ENCODE data around the gene MAN1B1. TPM values are rescaled to one million over a fixed set of nuclear protein-coding genes. Genes with fewer than 3 reads are reported as not detected.

The MAN1B1 gene
- total and polyA plus RNA-seq, 3 experiments from 2014 or later: 31.9 to 39.3 (median 32.7) TPM

DNA sequence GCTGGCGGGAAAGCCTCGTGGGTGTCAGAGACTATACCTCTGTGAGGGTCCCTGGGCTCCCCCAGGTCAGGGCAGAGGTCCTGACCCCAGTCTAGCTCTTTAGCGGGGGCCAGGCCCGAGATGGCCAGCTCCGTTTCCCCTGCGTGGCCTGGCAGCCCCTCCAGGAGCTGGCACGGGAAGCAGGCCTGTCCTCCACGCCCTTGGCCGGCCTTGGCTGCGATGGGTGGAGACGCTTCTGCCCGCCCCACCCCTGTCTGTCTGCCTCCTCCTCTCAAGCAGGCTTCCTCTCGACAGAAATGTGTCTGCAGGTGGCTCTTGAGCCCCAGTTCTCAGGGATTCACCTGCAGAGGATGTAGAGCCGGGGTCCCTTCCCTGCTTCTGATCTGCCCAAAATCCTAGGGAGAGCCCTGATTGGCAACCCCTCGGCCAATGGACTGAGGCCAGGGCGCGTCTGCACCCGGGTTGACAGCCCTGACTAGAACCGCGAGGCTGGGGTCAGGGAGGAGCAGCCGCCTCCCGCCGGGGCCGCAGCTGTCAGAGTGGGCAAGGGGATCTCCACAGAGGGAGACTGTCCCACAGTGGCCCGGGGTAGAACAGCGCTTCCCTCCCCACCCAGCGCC, 49.6 kb downstream of the MAN1B1 start:
- no peaks in the 10 kb centered on the region for H3K9me3 ChIP-seq (ENCODE audit: low read length)
- peaks cover 0 to 6% (median 0%) of the 10 kb centered on the region in 5 donors for H3K9me3 Mint-ChIP-seq
- no peak for DNase-seq
- peaks cover 0 to 4% (median 0%) of the 10 kb centered on the region in 3 donors for H3K4me1 Mint-ChIP-seq
- no peak overlapping the region for H3K4me3 Mint-ChIP-seq
- peaks cover 53 to 60% of the 10 kb centered on the region in 2 donors for H3K27me3 Mint-ChIP-seq
- peak overlapping the region in 1 of 8 donors; percentile 9 for H3K27ac Mint-ChIP-seq
- no peak overlapping the region for H3K27ac ChIP-seq (ENCODE audit: low read depth, low read length)
- POLR2A ChIA-PET: no interaction called here
- H3K4me1 ChIP-seq (ENCODE audit: insufficient read depth, low read length): no peaks in the 10 kb centered on the region
- no peak overlapping the region for H3K4me3 ChIP-seq (ENCODE audit: low read length)
- H3K27me3 ChIP-seq (ENCODE audit: insufficient read depth, low read length, poor library complexity, severe bottlenecking): peaks cover 40% of the 10 kb centered on the region
- H3K36me3 Mint-ChIP-seq: peaks cover 0 to 3% (median 0%) of the 10 kb centered on the region in 3 donors
- CTCF ChIA-PET: interaction anchor here (1.1 kb wide), 1 partner anchor 100 kb away, joined by 3 read pairs; no protein-coding TSS in a partner anchor
- H3K36me3 ChIP-seq (ENCODE audit: insufficient read depth, low read length): no peaks in the 10 kb centered on the region

DNA sequence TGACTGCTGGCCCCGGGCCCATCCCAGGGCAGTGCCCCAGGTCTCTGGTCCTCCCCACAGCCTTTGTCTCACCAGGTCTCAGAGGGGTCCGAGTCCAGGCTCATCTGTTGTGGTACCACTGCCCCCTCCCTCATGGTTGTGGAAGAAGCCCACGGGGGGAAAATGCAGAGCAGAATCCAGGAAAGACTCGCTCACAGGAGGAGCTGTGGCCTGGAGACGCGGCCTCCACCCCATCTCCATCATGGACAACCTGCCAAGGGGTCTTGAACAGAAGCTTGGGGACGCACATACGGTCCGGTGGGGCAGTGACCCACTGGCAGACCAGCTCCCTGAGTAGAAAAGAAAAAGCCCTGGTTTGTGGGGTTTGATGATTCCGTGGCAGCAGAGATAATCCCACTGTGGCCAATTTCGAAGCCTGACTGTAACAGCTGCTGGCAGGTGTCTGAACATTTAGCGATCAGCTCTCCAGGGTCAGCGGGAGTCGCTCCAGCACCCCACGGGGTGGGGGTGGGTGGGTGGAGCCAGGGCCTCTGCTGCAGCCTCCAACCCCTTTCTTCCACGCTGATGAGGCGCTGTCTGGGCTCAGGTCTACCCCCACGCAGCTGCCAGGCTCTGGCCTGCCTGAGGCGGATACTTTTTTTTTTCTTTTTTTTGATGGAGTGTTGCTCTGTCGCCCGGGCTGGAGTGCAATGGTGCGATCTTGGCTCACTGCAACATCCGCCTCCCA, 50.3 kb downstream of the MAN1B1 start:
- Mint-ChIP-seq H3K9me3 (peaks cover 0 to 6% (median 0%) of the 10 kb centered on the region in 5 donors), H3K27ac (no peak overlapping the region), H3K36me3 (peaks cover 0 to 3% (median 0%) of the 10 kb centered on the region in 3 donors), H3K27me3 (peaks cover 60 to 64% of the 10 kb centered on the region in 2 donors), H3K4me3 (no peak overlapping the region), H3K4me1 (peaks cover 0 to 4% (median 0%) of the 10 kb centered on the region in 3 donors)
- Histone ChIP-seq H3K9me3 (ENCODE audit: low read length) (no peaks in the 10 kb centered on the region), H3K4me1 (ENCODE audit: insufficient read depth, low read length) (no peaks in the 10 kb centered on the region), H3K36me3 (ENCODE audit: insufficient read depth, low read length) (no peaks in the 10 kb centered on the region), H3K27ac (ENCODE audit: low read depth, low read length) (no peak overlapping the region), H3K4me3 (ENCODE audit: low read length) (no peak overlapping the region), H3K27me3 (ENCODE audit: insufficient read depth, low read length, poor library complexity, severe bottlenecking) (peaks cover 47% of the 10 kb centered on the region)
- DNase-seq: no peak
- CTCF ChIA-PET: interaction anchor here (1.1 kb wide), 1 partner anchor 100 kb away, joined by 3 read pairs; no protein-coding TSS in a partner anchor
- POLR2A ChIA-PET: no interaction called here

DNA sequence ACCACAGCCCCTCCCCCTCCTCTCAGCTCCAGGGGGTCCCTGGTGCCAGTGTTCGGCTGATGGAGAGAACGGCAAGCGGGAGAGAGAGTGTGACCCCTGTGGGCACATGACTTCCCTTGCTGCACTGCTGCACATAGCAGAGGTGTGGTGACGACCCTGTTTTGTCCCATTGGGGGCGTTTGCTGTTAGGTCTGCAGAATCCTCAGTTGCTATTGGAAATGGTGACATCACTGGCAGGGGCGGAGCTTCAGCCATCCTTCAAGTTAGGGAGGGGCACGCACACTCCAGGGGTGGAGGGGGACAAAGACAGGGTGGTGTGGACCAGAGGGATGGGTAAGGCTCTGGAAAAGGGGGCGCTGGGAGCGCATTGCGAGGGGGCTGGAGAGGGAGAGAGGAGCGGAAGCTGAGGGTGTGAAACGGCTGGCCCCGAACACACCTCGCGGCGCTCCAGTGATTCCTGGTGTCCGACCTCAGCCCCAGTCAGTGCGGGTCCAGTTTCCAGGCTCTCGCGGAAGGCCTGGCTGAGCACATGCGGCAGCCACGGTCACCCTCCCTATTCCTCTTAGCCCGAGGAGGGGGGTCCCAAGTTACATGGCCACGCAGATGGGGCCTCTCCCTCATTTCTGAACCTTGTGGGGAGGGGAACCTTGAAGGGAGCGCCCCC, 51.4 kb downstream of the MAN1B1 start:
- no peak for DNase-seq
- Histone ChIP-seq H3K4me1 (ENCODE audit: insufficient read depth, low read length) (no peaks in the 10 kb centered on the region), H3K36me3 (ENCODE audit: insufficient read depth, low read length) (no peaks in the 10 kb centered on the region), H3K4me3 (ENCODE audit: low read length) (no peak overlapping the region), H3K27ac (ENCODE audit: low read depth, low read length) (no peak overlapping the region), H3K27me3 (ENCODE audit: insufficient read depth, low read length, poor library complexity, severe bottlenecking) (peaks cover 49% of the 10 kb centered on the region), H3K9me3 (ENCODE audit: low read length) (no peaks in the 10 kb centered on the region)
- Mint-ChIP-seq H3K27me3 (peaks cover 63 to 64% of the 10 kb centered on the region in 2 donors), H3K36me3 (peaks cover 0 to 8% (median 0%) of the 10 kb centered on the region in 3 donors), H3K9me3 (peaks cover 0 to 6% (median 0%) of the 10 kb centered on the region in 5 donors), H3K4me3 (no peak overlapping the region), H3K4me1 (peaks cover 0 to 4% (median 0%) of the 10 kb centered on the region in 3 donors), H3K27ac (no peak overlapping the region)
- ChIA-PET CTCF (no interaction called here), POLR2A (no interaction called here)

DNA sequence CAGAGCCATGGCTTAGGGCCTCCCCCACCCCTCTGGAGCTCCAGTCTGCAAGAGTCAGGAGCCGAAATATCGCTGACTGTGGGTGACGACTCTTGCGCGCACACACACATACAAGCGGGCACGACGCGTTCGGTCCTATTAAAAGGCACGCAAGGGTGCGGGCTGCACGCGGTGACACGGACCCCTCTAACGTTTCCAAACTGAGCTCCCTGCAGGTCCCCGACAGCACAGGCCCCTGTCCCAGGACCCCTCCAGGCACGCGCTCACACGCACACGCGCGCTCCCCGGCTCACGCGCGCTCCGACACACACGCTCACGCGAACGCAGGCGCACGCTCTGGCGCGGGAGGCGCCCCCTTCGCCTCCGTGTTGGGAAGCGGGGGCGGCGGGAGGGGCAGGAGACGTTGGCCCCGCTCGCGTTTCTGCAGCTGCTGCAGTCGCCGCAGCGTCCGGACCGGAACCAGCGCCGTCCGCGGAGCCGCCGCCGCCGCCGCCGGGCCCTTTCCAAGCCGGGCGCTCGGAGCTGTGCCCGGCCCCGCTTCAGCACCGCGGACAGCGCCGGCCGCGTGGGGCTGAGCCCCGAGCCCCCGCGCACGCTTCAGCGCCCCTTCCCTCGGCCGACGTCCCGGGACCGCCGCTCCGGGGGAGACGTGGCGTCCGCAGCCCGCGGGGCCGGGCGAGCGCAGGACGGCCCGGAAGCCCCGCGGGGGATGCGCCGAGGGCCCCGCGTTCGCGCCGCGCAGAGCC, 52.1 kb downstream of the MAN1B1 start, which contains the start of gene GRIN1:
Gene GRIN1 (plus strand): TSS at position 433 of the 746 bp plus-strand sequence. CDS start 333 bp downstream, outside the sequence.
- Mint-ChIP-seq H3K4me1 (peaks cover 0 to 4% (median 0%) of the 10 kb centered on the region in 3 donors), H3K4me3 (no peak within 1 kb of the TSS), H3K27me3 (peaks cover 59 to 62% of the 10 kb centered on the region in 2 donors), H3K27ac (no peak within 1 kb of the TSS), H3K36me3 (peaks cover 0 to 8% (median 0%) of the 10 kb centered on the region in 3 donors), H3K9me3 (peaks cover 0 to 6% (median 0%) of the 10 kb centered on the region in 5 donors)
- Histone ChIP-seq H3K27ac (ENCODE audit: low read depth, low read length) (no peak within 1 kb of the TSS), H3K4me1 (ENCODE audit: insufficient read depth, low read length) (no peaks in the 10 kb centered on the region), H3K36me3 (ENCODE audit: insufficient read depth, low read length) (no peaks in the 10 kb centered on the region), H3K4me3 (ENCODE audit: low read length) (no peak within 1 kb of the TSS), H3K9me3 (ENCODE audit: low read length) (no peaks in the 10 kb centered on the region), H3K27me3 (ENCODE audit: insufficient read depth, low read length, poor library complexity, severe bottlenecking) (peaks cover 51% of the 10 kb centered on the region)
- DNase-seq: peak in 3 of 5 donors; percentile 34 to 46 (median 35)
- POLR2A ChIA-PET: no interaction called here
- CTCF ChIA-PET: no interaction called here

DNA sequence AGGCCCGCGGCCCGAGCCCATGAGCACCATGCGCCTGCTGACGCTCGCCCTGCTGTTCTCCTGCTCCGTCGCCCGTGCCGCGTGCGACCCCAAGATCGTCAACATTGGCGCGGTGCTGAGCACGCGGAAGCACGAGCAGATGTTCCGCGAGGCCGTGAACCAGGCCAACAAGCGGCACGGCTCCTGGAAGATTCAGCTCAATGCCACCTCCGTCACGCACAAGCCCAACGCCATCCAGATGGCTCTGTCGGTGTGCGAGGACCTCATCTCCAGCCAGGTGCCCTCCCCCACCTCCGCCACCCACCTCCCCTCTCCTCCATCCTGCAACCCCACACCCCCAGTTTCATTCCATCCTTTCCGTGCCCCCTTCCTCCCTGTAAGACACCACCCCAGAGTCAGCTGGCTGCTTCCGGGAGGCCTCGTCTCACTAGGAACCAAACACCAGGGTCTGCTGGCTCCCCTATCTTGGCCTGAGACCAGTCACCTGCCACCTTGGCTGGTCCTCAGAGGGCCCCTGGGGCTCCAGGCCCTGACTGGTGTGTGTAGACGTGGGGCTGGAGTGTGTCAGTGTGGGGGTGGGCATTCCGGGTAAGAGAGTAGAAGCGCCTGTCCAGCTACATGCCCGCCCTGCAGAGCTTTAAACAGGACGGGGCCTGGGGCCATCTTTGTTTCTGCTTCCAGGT, 52.8 kb downstream of the MAN1B1 start:
- no peak overlapping the region for H3K4me3 Mint-ChIP-seq
- no peak for DNase-seq
- Histone ChIP-seq H3K9me3 (ENCODE audit: low read length) (no peaks in the 10 kb centered on the region), H3K4me3 (ENCODE audit: low read length) (no peak overlapping the region), H3K27me3 (ENCODE audit: insufficient read depth, low read length, poor library complexity, severe bottlenecking) (peaks cover 51% of the 10 kb centered on the region), H3K36me3 (ENCODE audit: insufficient read depth, low read length) (no peaks in the 10 kb centered on the region), H3K27ac (ENCODE audit: low read depth, low read length) (no peak overlapping the region), H3K4me1 (ENCODE audit: insufficient read depth, low read length) (no peaks in the 10 kb centered on the region)
- no peak overlapping the region for H3K27ac Mint-ChIP-seq
- peaks cover 0 to 6% (median 0%) of the 10 kb centered on the region in 5 donors for H3K9me3 Mint-ChIP-seq
- H3K27me3 Mint-ChIP-seq: peaks cover 56 to 60% of the 10 kb centered on the region in 2 donors
- POLR2A ChIA-PET: no interaction called here
- CTCF ChIA-PET: no interaction called here
- peaks cover 0 to 4% (median 0%) of the 10 kb centered on the region in 3 donors for H3K4me1 Mint-ChIP-seq
- peaks cover 0 to 8% (median 0%) of the 10 kb centered on the region in 3 donors for H3K36me3 Mint-ChIP-seq

DNA sequence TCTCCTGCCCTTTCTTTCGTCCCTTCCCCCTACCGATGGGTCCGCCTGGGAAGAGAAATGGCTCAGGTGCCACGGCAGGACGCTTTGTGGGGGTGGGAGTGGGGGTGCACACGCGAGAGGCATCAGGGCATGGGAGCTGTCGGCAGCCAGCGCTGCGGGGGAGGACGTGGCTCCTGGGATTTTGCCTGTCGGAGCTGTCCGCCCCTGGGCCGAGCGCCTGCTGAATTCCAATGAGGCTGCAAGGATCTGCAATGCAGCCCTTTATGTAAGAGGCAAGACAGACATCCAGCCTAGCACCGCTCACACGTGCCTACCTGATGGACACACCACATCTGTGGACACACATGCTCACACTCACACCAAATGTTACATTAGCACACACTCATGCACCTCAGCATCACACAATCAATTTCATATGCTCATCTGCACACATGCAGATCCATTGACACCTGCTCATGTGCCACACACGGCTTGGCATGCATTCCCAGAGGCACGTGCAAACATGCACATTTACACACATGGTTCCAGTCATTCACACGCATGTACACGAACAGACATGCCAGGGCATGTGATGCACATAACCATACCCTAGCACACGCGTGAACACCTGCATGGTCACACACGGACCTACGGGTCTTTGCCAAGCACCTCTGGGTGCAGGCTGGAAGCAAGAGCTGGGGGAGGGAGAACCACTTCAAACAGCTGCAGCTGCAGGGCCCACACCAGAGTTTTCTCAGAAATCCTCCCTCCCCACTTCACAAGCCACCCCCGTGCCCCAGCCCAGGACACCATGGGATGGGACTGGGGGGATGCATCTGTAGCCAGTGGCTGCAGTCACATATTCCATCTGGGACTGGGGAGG, 53.6 kb downstream of the MAN1B1 start:
- H3K9me3 ChIP-seq (ENCODE audit: low read length): no peaks in the 10 kb centered on the region
- peaks cover 0 to 6% (median 0%) of the 10 kb centered on the region in 5 donors for H3K9me3 Mint-ChIP-seq
- peaks cover 51% of the 10 kb centered on the region for H3K27me3 ChIP-seq (ENCODE audit: insufficient read depth, low read length, poor library complexity, severe bottlenecking)
- no peak overlapping the region for H3K4me3 ChIP-seq (ENCODE audit: low read length)
- DNase-seq: no peak
- peaks cover 56 to 60% of the 10 kb centered on the region in 2 donors for H3K27me3 Mint-ChIP-seq
- no peak overlapping the region for H3K27ac ChIP-seq (ENCODE audit: low read depth, low read length)
- POLR2A ChIA-PET: no interaction called here
- peak overlapping the region in 2 of 7 donors; percentile 5 to 51 for H3K4me3 Mint-ChIP-seq
- peaks cover 0 to 4% (median 0%) of the 10 kb centered on the region in 3 donors for H3K4me1 Mint-ChIP-seq
- CTCF ChIA-PET: interaction anchor here (1.0 kb wide), 1 partner anchor 13 kb away, joined by 4 read pairs; no protein-coding TSS in a partner anchor
- H3K4me1 ChIP-seq (ENCODE audit: insufficient read depth, low read length): no peaks in the 10 kb centered on the region
- no peaks in the 10 kb centered on the region for H3K36me3 ChIP-seq (ENCODE audit: insufficient read depth, low read length)
- H3K27ac Mint-ChIP-seq: peak overlapping the region in 1 of 8 donors; percentile 2
- H3K36me3 Mint-ChIP-seq: peaks cover 0 to 8% (median 0%) of the 10 kb centered on the region in 3 donors

All from CD8-positive, alpha-beta memory T cell (primary cell).